ENCODE measurements around the gene PCDHA5.

- TF ChIP-seq EZH2phosphoT487 (IDR thresholded peaks at IDR 0.05): no peak
- TF ChIP-seq CTCF (IDR thresholded peaks at IDR 0.05): no peak
These were observed 40.9 kb upstream of the PCDHA5 start for GRCh38 chr5:140780512-140780911.

Data from neural progenitor cell (in vitro differentiated cells).